H54 (cell line): ENCODE data around the gene FLNB.
A peak's percentile ranks its signal among the peaks of the same experiment; 100 is the strongest.
"Not testable (repeated sequence)": the region's sequence is repeated elsewhere in the genome, so short reads cannot be mapped to it uniquely, and the experiment has no call there.

Experiments
- DNase-seq: peaks from one replicate; pipeline ENCODE4 v3.0.0; 2011; ENCODE audit warnings: low spot score, mixed read lengths; ENCODE audit not compliant: insufficient read length
- FAIRE-seq: peaks from 3 replicates; lab custom pipeline; 2011; peaks lifted over from hg19 to GRCh38; lab: Jason Lieb, UNC
- POLR2A ChIP-seq: IDR thresholded peaks from 2 replicates; pipeline ENCODE4 v1.6.1; 2011; ENCODE audit warnings: low read depth, mild to moderate bottlenecking, low read length

The FLNB gene

GRCh38 chr3:58038675-58039292 lies 30.6 kb downstream of the FLNB start:
- no peak for FAIRE-seq
- no peak for TF ChIP-seq POLR2A

GRCh38 chr3:58039601-58040000 lies 31.4 kb downstream of the FLNB start:
- no peak for DNase-seq

More at GRCh38 chr3:58038675-58039292, 30.6 kb downstream of the FLNB start:
- no peak for DNase-seq

GRCh38 chr3:58041182-58041825 lies 33.1 kb downstream of the FLNB start:
- no peak for DNase-seq
- TF ChIP-seq POLR2A = no peak
- no peak for FAIRE-seq

More at GRCh38 chr3:58039601-58040000, 31.4 kb downstream of the FLNB start:
- no peak for TF ChIP-seq POLR2A
- no peak for FAIRE-seq

DNA sequence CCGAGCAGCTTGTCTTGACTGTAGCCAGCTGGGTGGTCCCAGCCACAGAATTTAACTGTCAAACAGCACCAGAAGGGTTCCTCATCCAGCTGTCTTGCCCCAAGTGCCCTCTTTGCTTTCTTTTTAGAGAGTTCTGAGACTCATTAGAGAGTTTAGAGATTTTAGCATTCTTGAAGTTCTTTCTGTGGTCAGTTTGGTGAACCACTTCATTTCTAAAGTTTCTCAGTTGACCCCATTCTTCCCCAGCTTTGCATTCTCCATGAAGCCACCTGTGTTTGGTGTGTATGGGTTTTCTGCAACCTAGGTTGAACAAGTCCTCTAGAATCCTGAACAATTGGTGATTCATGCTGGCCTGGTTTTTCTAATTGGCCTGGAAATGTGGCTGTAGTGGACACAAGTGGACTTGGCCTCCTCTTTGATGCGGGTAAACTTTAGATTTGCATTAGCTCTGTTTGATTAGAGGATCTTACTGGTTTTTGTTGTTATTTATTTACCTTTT lies 33.7 kb downstream of the FLNB start:
- TF ChIP-seq POLR2A = no peak
- DNase-seq = no peak
- FAIRE-seq = peak; percentile 27

GRCh38 chr3:58042947-58043707 lies 34.9 kb downstream of the FLNB start:
- DNase-seq (no peak), FAIRE-seq (no peak)
- TF ChIP-seq POLR2A = no peak

DNA sequence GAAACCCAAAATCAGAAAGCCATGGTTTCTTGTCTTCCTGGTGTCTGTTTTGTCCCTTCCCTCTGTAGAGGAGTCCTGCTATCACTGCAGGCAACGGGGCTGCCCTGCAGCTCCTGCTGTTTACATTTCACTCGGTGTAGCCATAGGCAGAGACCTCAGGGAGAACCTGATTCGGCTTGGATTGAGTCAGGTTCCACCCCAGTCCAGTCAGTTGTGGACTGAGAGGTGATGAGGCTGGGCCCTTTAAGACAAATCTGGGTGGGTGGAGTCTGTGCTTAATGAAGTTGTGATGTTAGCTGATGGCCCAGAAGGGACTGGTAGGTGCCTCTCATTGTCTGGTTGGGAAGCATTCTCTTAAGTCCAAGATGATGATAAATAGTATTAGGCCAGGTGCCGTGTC lies 35.7 kb downstream of the FLNB start:
- FAIRE-seq = no peak
- no peak for DNase-seq
- TF ChIP-seq POLR2A = no peak

- FAIRE-seq = no peak
- no peak for DNase-seq
- TF ChIP-seq POLR2A = no peak
Measured at GRCh38 chr3:58044691-58045483, 36.7 kb downstream of the FLNB start.

GRCh38 chr3:58047826-58048225 lies 39.6 kb downstream of the FLNB start:
- DNase-seq (no peak), FAIRE-seq (peak; percentile 20)
- no peak for TF ChIP-seq POLR2A

DNA sequence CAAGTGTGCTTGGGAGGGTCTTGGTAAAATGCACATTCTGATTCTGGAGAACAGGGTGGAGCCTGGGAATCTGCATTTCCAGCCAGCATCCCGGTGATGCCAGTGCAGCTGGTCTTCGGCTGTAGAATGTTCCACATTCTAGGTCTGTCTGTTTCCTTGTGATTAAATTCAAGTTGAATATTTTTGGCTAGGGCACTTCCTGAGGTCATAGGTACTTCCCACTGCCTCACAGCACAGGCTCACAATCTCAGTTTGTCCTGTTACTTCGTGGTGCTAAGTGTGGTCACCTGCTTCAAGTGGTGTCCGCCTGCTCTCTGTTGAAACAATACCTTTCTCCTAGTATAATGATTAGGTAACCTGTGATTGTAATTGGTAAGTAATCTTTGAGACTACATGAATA lies 40.1 kb downstream of the FLNB start:
- no peak for FAIRE-seq
- TF ChIP-seq POLR2A = no peak
- DNase-seq = no peak

DNA sequence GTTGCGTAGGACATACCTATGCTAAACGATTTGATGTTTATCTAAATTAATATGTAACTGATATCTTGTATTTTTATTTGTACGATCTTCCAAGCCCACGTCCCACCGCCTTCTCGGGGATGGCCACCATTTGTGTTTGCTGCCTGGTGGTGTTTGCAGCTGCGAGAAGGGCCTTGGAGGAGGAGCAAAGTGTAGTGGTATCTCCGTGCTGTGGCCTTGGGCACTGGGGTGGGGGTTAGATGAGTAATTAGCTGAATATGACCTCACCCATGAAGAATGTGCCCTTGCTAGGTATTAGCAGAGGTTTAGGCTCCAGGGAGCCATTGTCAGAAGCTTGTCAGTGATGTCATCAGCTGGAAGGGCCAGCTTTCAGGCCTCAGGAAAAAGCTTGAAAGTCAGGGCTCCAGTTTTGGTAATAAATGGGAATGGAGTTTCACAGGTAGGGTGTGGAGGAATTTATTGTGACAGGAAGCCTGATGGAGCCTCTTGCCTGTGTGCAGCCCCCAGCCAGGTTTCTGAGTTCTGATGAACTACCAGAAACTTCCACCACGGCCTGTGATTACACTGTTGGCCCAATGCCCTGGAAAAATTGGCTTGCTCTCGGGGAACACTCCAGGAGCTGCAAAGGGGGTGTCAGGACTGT lies 41.0 kb downstream of the FLNB start:
- DNase-seq (peak; percentile 55), FAIRE-seq (peak; percentile 75)
- TF ChIP-seq POLR2A = no peak

DNA sequence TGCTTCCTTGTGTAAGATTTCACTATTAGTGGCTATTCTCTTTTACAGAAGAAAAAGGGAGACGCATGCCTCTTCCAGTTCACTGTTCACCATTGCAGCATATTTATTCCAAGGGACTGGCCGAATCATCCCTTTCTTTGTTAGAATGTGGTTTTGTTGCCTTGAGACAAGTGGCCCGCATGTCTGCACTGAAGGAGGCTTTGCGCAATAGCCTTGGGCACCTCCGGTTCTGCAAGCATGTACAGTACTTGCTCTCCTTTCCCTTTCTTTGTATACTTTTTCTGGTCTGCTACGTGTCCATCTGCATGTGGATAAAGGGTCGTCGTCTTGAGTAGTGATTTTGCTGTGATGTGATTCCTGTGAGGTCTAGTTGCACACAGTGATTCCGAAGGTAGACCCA lies 43.0 kb downstream of the FLNB start:
- TF ChIP-seq POLR2A = no peak
- DNase-seq = no peak
- peak; percentile 55 for FAIRE-seq

DNA sequence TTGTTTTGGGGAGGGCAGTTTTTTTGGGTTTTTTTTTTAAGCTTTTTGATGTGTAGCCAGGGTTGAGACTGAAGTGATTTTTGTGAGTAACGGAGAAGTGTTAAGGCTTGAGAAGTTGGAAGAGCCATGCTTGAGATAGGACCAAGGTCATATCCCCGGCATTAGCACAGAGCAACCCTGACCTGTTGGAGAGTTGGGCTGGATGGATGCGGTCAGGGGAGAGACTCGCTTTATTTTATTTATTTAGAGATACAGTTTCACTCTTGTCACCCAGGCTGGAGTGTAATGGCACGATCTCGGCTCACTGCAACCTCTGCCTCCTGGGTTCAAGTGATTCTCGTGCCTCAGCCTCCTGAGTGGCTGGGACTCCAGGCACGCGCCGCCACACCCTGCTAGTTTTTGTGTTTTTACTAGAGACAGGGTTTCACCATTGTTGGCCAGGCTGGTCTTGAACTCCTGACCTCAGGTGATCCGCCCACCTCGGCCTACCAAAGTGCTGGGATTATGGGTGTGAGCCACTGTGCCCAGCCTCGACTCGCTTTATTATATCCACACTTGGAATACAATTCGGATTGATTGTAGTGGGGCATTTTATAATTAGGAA lies 43.5 kb downstream of the FLNB start:
- DNase-seq, FAIRE-seq: not testable (repeated sequence)
